ENCODE data around the gene DENND1A.
"Not testable (repeated sequence)": the region's sequence is repeated elsewhere in the genome, so short reads cannot be mapped to it uniquely, and the experiment has no call there.

Gene DENND1A

GRCh38 chr9:123922431-123922830 is 7.5 kb downstream of the DENND1A start:
- no peak for DNase-seq (ENCODE audit: low read depth)
- H3K4me3 ChIP-seq (ENCODE audit: low read depth, low read length): no peak overlapping the region
- no peak for TF ChIP-seq CTCF (IDR thresholded peaks at IDR 0.05; ENCODE audit: control insufficient read depth, extremely low read depth, insufficient read depth)

- DNase-seq (ENCODE audit: low read depth): no peak
- TF ChIP-seq CTCF (IDR thresholded peaks at IDR 0.05; ENCODE audit: control insufficient read depth, extremely low read depth, insufficient read depth): no peak
- H3K4me3 ChIP-seq (ENCODE audit: low read depth, low read length): no peak overlapping the region
These were observed 15.3 kb downstream of the DENND1A start for GRCh38 chr9:123914517-123915196.

GRCh38 chr9:123912167-123912897 is 17.6 kb downstream of the DENND1A start:
- DNase-seq (ENCODE audit: low read depth): no peak
- TF ChIP-seq CTCF (IDR thresholded peaks at IDR 0.05; ENCODE audit: control insufficient read depth, extremely low read depth, insufficient read depth): no peak
- no peak overlapping the region for H3K4me3 ChIP-seq (ENCODE audit: low read depth, low read length)

GRCh38 chr9:123911024-123911423 is 18.9 kb downstream of the DENND1A start:
- DNase-seq (ENCODE audit: low read depth): no peak
- H3K4me3 ChIP-seq (ENCODE audit: low read depth, low read length): no peak overlapping the region
- TF ChIP-seq CTCF (IDR thresholded peaks at IDR 0.05; ENCODE audit: control insufficient read depth, extremely low read depth, insufficient read depth): no peak

GRCh38 chr9:123909192-123909591 is 20.7 kb downstream of the DENND1A start:
- H3K4me3 ChIP-seq (ENCODE audit: low read depth, low read length): not testable (repeated sequence)

GRCh38 chr9:123903550-123903949 is 26.4 kb downstream of the DENND1A start:
- H3K4me3 ChIP-seq (ENCODE audit: low read depth, low read length); DNase-seq (ENCODE audit: low read depth): not testable (repeated sequence)

More at GRCh38 chr9:123909192-123909591, 20.7 kb downstream of the DENND1A start:
- DNase-seq (ENCODE audit: low read depth): not testable (repeated sequence)

- H3K4me3 ChIP-seq (ENCODE audit: low read depth, low read length): no peak overlapping the region
- no peak for DNase-seq (ENCODE audit: low read depth)
- no peak for TF ChIP-seq CTCF (IDR thresholded peaks at IDR 0.05; ENCODE audit: control insufficient read depth, extremely low read depth, insufficient read depth)
These were observed 35.1 kb downstream of the DENND1A start for GRCh38 chr9:123894822-123895221.

Data from LNCaP clone FGC (cell line).